WI38 (cell line): ENCODE measurements around the gene SMIM41.

Experiments used
- H3K4me3 ChIP-seq: 2 replicates; pipeline ENCODE4 v1.5.1; 2011; ENCODE audit warnings: low read depth, mild to moderate bottlenecking, control low read depth, low read length
- TF ChIP-seq, protein P1 (sequence below): IDR thresholded peaks from 2 replicates; pipeline ENCODE4 v1.5.1; 2012; ENCODE audit warnings: low read depth, mild to moderate bottlenecking, control low read depth, low read length

Gene SMIM41

DNA sequence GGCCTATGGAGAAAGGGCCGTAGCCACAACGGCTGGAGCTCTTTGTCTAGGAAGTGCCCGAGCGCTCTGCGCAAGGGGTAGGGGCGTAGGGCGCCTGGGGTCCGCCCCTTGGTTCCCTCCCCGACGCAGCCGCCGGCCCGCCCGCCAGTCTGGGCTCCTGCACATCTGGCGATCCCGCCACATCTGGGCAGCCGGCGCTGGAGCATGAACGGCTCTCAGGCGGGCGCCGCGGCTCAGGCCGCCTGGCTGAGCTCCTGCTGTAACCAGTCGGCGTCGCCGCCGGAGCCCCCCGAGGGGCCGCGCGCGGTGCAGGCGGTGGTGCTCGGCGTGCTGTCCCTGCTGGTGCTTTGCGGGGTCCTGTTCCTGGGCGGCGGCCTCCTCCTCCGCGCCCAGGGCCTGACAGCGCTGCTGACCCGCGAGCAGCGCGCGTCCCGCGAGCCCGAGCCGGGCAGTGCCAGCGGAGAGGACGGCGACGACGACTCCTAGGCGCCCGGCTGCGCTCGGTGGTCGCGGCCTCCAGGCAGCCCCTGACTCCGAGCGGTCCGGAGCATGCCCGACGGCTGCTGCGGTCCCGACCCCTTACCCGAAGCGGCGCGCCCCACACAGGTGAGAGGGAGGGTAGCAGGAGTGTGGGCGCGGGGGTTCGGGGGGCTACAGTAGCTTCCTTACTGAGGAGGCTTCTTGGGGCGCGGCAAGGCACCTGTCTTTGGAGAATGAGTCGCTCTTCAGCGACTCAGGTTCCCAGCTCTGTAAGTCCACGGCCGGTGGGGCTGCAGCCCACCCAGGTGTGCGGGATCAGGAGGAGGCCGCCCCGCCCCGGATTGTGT, at the start of gene SMIM41:
Gene SMIM41 (plus strand): TSS at position 129 of the 827 bp plus-strand sequence. CDS start 76 bp downstream, at position 205.
- no peak within 1 kb of the TSS for H3K4me3 ChIP-seq
- TF ChIP-seq, protein P1, sequence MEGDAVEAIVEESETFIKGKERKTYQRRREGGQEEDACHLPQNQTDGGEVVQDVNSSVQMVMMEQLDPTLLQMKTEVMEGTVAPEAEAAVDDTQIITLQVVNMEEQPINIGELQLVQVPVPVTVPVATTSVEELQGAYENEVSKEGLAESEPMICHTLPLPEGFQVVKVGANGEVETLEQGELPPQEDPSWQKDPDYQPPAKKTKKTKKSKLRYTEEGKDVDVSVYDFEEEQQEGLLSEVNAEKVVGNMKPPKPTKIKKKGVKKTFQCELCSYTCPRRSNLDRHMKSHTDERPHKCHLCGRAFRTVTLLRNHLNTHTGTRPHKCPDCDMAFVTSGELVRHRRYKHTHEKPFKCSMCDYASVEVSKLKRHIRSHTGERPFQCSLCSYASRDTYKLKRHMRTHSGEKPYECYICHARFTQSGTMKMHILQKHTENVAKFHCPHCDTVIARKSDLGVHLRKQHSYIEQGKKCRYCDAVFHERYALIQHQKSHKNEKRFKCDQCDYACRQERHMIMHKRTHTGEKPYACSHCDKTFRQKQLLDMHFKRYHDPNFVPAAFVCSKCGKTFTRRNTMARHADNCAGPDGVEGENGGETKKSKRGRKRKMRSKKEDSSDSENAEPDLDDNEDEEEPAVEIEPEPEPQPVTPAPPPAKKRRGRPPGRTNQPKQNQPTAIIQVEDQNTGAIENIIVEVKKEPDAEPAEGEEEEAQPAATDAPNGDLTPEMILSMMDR, result no peak

DNA sequence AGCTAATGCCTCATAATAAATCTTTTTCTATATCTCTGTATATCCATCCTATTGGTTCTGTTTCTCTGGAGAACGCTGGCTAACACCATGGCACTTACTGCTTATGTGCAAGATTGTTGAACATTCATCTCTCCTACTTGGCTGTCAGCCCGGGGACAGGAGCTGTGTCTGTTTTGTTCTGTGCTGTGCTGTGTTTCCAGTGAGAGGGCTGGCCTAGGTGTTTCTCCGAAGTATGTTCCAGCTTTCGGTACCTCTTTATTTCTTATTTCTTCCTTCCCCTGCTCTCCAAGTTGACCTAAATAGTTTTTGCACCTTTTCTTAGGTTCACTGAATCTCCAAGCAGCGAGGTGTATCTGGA, 47.1 kb upstream of the SMIM41 start:
- TF ChIP-seq, protein P1, result no peak
- H3K4me3 ChIP-seq, result peak overlapping the region; percentile 47

DNA sequence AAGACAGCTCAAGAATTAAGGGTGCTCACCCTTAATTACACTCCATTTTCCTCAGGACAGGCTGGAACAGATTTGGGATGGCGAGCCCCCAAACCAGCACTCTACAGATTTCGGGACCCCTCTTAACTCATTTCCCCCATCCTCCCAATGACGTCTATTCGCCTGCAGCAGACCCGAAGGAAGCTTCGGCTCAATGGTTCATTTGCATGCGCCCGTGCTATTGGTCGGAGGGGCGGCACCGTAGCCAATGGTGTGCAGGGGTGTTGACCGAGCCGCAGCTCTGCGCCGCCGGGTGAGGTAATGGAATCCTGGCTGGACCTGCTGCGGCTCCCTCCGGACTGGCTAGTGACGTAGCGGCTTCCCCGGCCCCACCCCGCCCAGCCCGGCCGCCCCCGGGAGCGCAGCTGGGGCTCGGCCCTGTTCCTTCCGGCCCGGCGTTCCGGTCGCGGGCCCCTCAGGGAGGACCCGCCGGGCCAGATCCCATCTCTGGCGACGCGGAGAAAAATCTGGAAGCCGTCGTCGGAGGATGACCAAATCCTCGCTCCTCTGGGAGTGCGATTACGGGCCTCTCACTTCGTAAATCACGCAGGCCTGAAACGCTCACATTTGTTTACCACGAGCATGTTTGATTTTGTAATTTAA, 46.6 kb upstream of the SMIM41 start:
- TF ChIP-seq, protein P1, result no peak
- H3K4me3 ChIP-seq, result peak overlapping the region; percentile 50

DNA sequence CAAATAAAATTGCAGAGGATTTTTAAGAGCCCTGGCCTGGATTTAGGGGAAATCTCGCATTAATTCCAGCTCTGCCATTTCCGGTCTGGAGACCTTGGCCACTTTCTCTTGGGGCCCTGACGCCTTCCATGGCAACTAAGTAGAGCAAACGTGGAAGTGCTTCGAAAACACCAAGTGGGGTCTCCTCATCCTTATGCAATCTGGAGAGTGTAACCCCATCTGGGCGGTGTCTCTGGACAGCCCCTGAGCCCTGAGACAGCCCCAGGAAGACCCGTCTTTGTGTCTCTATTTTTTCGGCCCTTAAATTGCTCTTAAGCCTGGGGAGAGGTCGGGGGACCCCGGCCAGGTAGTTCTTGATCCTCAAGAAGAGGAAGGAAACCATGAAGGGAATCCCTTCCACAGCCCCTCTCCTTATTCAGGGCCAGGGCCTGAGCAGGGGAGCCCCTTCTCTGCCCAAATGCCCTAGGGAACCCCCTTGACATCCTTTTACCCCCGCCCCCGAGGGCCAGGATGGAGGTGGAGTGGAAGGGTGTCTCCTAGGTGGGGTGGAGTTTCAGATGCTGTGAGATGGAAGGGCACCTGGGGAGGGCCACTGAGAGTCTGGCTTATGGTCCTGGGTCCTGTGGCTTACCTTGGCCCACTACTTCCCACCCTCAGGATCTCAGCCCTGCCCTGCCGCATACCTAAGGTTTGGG, 45.9 kb upstream of the SMIM41 start:
- TF ChIP-seq, protein P1, result no peak
- H3K4me3 ChIP-seq, result peak overlapping the region; percentile 50

DNA sequence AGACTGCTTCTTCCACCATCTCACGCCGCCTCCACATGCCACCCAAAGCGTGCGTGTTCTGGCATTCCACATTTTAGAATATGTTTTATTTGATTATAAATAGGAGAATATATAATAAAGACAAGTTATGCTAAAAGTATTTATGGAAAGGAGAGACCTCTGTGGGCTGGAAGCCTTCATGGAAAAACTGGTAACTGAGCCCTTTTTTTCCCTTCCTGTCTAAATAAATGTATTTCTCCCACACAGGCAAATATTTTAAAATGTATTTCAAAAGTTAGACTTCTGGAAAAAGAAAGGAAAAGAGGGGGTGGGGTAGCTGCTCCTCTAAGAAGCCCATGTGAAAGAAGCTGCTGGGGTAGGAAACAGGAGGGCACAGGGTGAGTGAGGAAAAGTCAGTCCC, 44.3 kb upstream of the SMIM41 start:
- no peak overlapping the region for H3K4me3 ChIP-seq
- TF ChIP-seq, protein P1, result no peak

DNA sequence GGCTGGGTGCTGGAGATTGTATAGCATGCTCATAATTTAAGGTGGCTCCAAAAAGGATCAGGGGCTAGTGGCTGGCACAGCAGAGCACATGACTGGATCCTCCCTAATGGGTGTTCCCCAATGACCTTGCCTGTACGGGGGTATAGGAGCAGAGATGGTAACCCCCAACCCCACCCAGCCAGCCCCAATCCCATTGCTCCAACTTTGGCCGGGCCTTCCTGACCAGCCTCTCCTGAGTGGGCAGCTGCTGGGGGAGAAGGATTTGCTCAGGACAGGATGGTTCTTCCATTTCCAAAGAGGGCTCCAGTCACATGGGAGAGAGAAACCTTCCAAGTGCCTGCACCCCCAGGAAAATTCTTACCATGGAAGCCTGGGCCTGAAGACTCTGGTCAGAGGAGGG, 43.6 kb upstream of the SMIM41 start:
- TF ChIP-seq, protein P1, result no peak
- no peak overlapping the region for H3K4me3 ChIP-seq
